ENCODE results near the gene SORCS3. TPM values are rescaled to one million over a fixed set of nuclear protein-coding genes. Genes with fewer than 3 reads are reported as not detected.

The SORCS3 gene
- total RNA-seq, 1 donor from 2014 or later = 0.26 TPM

DNA sequence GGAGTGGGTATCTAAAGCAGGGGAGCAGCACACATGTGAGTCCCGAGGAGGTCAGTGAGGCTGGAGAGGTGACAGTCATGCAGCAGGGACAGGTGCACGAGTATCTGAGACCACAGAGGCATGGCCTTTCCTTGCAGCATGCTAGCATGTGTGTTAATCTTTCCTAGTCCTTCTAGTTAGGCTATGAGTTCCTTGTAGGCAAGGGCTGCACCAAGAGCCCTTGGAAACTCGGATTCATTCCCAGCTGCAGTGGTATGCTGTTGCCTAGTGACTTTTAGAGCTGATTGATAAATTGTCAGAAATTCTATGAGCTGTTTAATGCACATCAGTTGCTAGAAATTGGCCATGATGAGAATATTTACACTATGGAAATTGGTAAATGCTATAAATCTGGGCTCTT is 132.0 kb downstream of the SORCS3 start:
- Histone ChIP-seq H3F3A (ENCODE audit: low read depth) (no peaks in the 10 kb centered on the region), H3K36me3 (no peaks in the 10 kb centered on the region), H3K27me3 (no peaks in the 10 kb centered on the region), H3K4me1 (no peaks in the 10 kb centered on the region), H3K9ac (no peak overlapping the region), H4K20me1 (ENCODE audit: low read depth) (no peaks in the 10 kb centered on the region), H3K4me2 (no peak overlapping the region), H3K9me3 (ENCODE audit: low read depth) (no peaks in the 10 kb centered on the region), H3K27ac (no peak overlapping the region), H3K79me2 (ENCODE audit: low read depth) (no peaks in the 10 kb centered on the region), H2AFZ (replicated peaks) (no peak overlapping the region), H3K4me3 (no peak overlapping the region)
- Mint-ChIP-seq H3K9me3 (no peaks in the 10 kb centered on the region), H3K4me3 (no peak overlapping the region), H3K27ac (no peak overlapping the region), H3K27me3 (ENCODE audit: insufficient read depth, low read depth) (peaks cover 2% of the 10 kb centered on the region), H3K36me3 (no peaks in the 10 kb centered on the region), H3K4me1 (peaks cover 11% of the 10 kb centered on the region)
- no peak for DNase-seq (ENCODE audit: low spot score)
- TF ChIP-seq, protein P1, sequence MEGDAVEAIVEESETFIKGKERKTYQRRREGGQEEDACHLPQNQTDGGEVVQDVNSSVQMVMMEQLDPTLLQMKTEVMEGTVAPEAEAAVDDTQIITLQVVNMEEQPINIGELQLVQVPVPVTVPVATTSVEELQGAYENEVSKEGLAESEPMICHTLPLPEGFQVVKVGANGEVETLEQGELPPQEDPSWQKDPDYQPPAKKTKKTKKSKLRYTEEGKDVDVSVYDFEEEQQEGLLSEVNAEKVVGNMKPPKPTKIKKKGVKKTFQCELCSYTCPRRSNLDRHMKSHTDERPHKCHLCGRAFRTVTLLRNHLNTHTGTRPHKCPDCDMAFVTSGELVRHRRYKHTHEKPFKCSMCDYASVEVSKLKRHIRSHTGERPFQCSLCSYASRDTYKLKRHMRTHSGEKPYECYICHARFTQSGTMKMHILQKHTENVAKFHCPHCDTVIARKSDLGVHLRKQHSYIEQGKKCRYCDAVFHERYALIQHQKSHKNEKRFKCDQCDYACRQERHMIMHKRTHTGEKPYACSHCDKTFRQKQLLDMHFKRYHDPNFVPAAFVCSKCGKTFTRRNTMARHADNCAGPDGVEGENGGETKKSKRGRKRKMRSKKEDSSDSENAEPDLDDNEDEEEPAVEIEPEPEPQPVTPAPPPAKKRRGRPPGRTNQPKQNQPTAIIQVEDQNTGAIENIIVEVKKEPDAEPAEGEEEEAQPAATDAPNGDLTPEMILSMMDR (IDR thresholded peaks at IDR 0.05) = no peak
- TF ChIP-seq EZH2 (IDR thresholded peaks at IDR 0.05) (no peak), EZH2phosphoT487 (IDR thresholded peaks at IDR 0.05) (no peak)

DNA sequence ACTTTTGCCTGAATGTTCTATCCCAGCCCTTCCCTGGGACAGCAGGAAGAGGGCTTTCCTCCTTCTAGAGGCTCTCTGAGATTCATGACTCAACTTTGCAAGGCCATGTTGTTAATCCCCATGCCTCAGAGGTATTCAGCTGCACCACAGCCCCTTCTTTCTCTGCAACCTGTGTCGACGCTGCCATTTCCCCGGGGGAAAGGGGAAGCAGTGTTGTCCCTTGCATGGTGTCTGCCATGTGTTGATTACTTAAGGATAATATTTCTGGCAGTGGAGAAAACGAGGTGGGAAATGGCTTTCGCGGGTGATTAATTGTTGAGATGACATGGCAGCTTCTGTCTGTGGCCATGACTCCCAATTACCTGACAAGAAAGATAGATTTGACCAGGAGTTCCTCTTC is 133.1 kb downstream of the SORCS3 start:
- Histone ChIP-seq H3K4me3 (no peak overlapping the region), H3K4me2 (no peak overlapping the region), H3K9ac (no peak overlapping the region), H3K27me3 (no peaks in the 10 kb centered on the region), H3K27ac (no peak overlapping the region), H3F3A (ENCODE audit: low read depth) (no peaks in the 10 kb centered on the region), H4K20me1 (ENCODE audit: low read depth) (no peaks in the 10 kb centered on the region), H3K4me1 (no peaks in the 10 kb centered on the region), H3K79me2 (ENCODE audit: low read depth) (no peaks in the 10 kb centered on the region), H2AFZ (replicated peaks) (no peak overlapping the region), H3K36me3 (no peaks in the 10 kb centered on the region), H3K9me3 (ENCODE audit: low read depth) (no peaks in the 10 kb centered on the region)
- H3K27ac Mint-ChIP-seq = no peak overlapping the region
- peaks cover 11% of the 10 kb centered on the region for H3K4me1 Mint-ChIP-seq
- no peaks in the 10 kb centered on the region for H3K9me3 Mint-ChIP-seq
- H3K27me3 Mint-ChIP-seq (ENCODE audit: insufficient read depth, low read depth) = peaks cover 5% of the 10 kb centered on the region
- DNase-seq (ENCODE audit: low spot score) = no peak
- no peaks in the 10 kb centered on the region for H3K36me3 Mint-ChIP-seq
- no peak overlapping the region for H3K4me3 Mint-ChIP-seq
- TF ChIP-seq, protein P1 (IDR thresholded peaks at IDR 0.05) = no peak
- TF ChIP-seq EZH2 (IDR thresholded peaks at IDR 0.05) = no peak
- TF ChIP-seq EZH2phosphoT487 (IDR thresholded peaks at IDR 0.05) = no peak

- no peaks in the 10 kb centered on the region for H4K20me1 ChIP-seq (ENCODE audit: low read depth)
- no peaks in the 10 kb centered on the region for H3K4me1 ChIP-seq
- H2AFZ ChIP-seq (replicated peaks) = no peak overlapping the region
- H3K4me3 ChIP-seq = no peak overlapping the region
- no peak overlapping the region for H3K9ac ChIP-seq
- no peaks in the 10 kb centered on the region for H3K79me2 ChIP-seq (ENCODE audit: low read depth)
- peak; percentile 34 for DNase-seq (ENCODE audit: low spot score)
- Mint-ChIP-seq H3K4me3 (no peak overlapping the region), H3K4me1 (peaks cover 10% of the 10 kb centered on the region), H3K27me3 (ENCODE audit: insufficient read depth, low read depth) (peaks cover 3% of the 10 kb centered on the region), H3K27ac (no peak overlapping the region), H3K36me3 (no peaks in the 10 kb centered on the region), H3K9me3 (no peaks in the 10 kb centered on the region)
- H3K9me3 ChIP-seq (ENCODE audit: low read depth) = no peaks in the 10 kb centered on the region
- TF ChIP-seq, protein P1 (IDR thresholded peaks at IDR 0.05) = peak; percentile 49
- TF ChIP-seq EZH2phosphoT487 (IDR thresholded peaks at IDR 0.05) (no peak), EZH2 (IDR thresholded peaks at IDR 0.05) (no peak)
- H3F3A ChIP-seq (ENCODE audit: low read depth) = no peaks in the 10 kb centered on the region
- no peak overlapping the region for H3K27ac ChIP-seq
- H3K27me3 ChIP-seq = no peaks in the 10 kb centered on the region
- no peaks in the 10 kb centered on the region for H3K36me3 ChIP-seq
- H3K4me2 ChIP-seq = no peak overlapping the region
Observed at GRCh38 chr10:104777086-104777799, 136.2 kb downstream of the SORCS3 start.

All from neural progenitor cell (in vitro differentiated cells).